CD4-positive, alpha-beta T cell treated with Interleukin-4 for 1 hour (primary cell): Measurements from ENCODE around the gene CEBPG.
A peak's percentile ranks its signal among the peaks of the same experiment; 100 is the strongest.

Experiments
- DNase-seq, 2 donors: peaks; one replicate each; pipeline ENCODE4 v3.0.0-alpha.2; 2020 to 2022

Gene CEBPG

GRCh38 chr19:33408538-33409434 lies 35.3 kb downstream of the CEBPG start:
- no peak for DNase-seq

GRCh38 chr19:33409906-33410685 lies 36.6 kb downstream of the CEBPG start:
- no peak for DNase-seq

DNA sequence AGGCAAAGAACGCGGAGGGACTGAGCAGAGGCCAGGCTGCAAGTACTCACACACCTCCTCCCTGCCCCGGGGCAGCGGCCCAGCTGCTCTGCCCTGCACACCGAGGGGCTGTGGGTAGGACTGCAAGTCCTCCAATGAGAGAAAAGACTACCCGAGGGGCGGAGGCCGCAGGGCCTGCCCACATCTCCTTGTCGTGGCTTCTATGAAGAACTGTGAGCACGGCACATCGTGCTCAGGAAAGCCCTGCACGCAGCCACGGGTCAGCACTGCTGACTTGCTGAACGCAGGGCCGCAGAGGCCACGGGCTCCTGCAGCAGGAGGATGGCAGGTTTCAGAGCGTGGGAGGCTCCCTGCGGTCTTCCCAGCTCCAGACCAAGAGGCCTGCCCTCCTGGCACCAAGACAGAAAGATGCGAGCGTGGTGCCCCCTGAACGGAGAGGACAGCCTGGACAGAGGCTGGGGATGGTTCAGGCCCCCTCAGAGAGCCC lies 37.4 kb downstream of the CEBPG start:
- no peak for DNase-seq

- no peak for DNase-seq
Measured at GRCh38 chr19:33411621-33412180, 38.2 kb downstream of the CEBPG start.

DNA sequence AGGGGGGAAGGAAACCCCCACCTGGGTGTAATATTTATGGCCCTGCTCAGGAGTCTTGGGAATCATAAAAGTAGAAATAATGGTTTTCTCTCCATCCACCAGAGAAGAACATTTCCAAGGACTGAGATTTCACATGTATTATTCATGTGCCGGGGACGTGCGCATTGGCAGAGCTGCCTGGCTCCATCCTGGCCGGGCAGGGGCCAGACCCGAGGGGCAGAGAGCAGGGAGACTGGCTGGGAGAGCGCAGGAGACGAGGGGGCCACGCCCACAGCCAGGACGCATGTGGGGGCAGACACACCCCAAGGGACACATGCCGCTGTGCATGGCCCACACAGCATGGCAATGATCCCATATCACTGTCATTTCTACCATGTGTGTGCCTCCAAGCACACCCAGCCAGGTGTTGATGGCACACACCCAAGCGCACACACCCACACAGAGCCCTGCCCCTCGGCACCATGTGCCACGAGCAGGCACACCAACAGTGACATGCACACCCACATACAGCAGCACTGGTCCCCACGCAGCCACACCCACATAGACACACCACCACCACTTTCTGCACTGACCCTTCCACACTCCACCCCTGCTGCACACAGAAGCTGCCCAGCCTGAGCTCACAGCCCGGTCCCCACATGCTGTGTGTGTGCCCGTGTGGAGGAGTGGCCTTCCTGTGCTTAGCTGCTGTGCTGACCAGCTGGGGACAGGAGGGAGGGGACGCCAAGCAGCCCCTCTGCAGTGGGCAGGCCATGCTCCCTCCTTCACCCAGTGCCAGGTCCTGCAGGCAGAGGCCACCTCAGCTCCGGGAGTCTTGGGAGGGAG lies 39.3 kb downstream of the CEBPG start:
- DNase-seq = no peak

DNA sequence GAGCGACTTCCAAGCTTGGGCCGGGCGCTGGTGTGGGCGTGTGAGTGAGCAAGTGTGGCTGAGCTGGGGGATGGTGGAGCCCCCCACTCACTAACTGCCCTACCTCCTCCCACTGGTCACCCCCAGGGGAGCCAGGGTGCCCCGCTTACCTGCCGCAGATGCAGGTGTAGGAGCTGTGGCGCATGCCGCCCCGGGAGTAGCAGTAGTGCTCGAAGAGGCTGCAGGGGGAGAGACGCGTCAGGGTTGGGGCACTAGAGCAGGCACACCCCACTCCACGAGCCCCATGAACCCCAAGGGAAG lies 39.9 kb downstream of the CEBPG start:
- no peak for DNase-seq

- no peak for DNase-seq
Measured at GRCh38 chr19:33413868-33414666, 40.6 kb downstream of the CEBPG start.

DNA sequence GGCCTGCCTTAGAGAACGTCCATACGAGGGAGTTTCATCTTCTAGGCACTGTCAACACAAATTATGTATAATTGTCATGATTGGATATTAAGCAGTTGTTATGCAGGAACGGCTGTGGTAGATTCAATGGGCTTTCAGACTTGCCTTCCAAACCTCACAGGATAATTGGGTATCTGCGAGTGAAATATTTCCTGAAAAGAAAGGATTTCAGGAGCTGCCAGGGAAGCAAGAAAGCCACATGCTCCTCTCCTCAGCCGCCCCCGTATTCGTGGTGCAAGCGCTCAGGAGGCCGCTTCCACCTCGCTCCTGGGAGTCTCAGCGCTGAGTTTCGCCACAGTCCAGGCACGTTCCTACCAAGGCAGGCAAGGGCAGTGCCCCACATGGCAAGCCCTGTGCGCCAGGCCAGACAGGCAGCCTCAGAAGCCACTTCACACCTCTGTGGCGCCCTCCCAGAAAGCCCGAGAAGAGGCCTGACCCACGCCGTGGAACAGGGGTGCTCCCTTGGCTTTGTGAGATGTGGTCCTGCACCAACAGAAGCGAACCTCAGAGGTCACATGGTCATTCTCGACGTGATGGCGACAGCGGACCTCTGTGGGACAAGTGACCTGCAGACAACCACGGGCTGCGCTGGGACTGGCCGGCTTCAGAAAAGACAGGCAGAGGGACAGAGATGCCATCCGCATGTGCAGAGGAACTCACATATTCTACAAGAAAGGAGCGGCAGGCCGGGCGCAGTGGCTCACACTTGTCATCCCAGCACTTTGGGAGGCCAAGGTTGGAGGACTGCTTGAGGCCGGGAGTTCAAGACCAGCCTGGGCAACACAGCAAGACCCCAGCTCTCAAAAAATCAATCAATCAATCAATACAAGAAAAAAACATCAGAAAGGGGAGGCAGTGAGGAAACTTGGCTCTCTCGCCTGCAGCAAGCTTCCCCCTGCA lies 41.4 kb downstream of the CEBPG start:
- DNase-seq = no peak

DNA sequence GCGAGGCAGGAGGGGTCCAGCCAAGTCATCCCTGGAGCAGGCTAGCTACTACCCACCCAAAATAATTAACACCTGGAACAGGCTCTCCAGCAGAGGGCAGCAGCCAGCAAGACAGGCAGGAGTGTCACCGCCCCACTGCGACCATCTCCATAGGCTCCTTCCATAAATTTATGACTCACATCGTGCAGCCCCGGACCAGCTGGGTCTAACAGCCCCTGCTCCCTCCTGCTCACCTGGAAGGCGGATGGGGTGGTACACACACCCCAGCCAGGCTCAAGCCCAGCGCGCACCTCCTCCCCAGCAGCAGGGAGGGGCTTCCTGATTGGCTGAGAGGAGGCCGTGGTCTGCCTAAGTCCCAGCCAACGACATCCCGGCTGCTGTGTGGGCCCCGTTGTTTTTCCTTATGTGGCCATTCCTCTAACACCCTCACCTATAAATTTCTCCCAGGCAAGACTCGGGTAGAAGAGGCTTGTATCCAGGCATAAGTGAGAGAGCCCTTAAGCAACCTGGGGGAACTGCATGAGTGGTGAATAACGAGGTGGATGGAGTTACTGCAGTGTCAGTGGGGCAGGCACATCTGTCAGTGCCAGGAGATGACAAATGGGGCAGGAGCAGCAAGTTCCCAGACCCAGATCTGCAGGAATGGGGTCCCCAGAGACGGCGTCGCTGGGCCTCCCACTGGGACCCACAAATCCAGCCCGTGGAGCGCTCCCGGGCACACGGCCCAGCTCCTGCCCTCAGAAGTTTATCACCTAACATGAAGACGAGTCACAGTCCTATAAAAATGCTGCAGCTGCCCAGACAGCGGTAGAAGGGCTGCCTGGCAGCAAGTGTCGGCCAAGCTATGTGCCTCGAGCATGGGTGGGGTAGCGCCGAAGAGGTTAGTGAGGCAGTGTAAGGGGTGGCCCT lies 43.1 kb downstream of the CEBPG start:
- peak; percentile 60 to 63 for DNase-seq

DNA sequence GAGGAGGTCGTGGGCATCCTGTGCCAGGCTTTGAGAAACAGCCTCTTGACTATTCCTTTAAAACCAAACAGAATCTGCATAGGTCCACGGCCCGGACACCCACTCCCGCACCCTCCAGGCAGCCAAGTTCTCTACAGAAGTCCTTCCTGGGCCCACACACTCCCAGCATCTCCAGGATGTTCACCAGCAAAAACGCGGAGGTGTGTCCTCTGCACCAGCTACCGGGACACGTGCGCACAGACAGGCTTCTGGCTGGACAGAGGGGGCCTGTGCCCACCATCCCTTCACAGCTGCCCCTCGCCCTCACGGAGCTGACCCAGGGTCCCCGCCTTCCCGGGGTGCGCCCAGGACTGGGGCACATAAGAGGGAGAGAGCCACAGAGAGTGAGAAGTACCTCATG lies 44.2 kb downstream of the CEBPG start:
- no peak for DNase-seq

- DNase-seq = no peak
Measured at GRCh38 chr19:33418461-33418860, 45.0 kb downstream of the CEBPG start.

DNA sequence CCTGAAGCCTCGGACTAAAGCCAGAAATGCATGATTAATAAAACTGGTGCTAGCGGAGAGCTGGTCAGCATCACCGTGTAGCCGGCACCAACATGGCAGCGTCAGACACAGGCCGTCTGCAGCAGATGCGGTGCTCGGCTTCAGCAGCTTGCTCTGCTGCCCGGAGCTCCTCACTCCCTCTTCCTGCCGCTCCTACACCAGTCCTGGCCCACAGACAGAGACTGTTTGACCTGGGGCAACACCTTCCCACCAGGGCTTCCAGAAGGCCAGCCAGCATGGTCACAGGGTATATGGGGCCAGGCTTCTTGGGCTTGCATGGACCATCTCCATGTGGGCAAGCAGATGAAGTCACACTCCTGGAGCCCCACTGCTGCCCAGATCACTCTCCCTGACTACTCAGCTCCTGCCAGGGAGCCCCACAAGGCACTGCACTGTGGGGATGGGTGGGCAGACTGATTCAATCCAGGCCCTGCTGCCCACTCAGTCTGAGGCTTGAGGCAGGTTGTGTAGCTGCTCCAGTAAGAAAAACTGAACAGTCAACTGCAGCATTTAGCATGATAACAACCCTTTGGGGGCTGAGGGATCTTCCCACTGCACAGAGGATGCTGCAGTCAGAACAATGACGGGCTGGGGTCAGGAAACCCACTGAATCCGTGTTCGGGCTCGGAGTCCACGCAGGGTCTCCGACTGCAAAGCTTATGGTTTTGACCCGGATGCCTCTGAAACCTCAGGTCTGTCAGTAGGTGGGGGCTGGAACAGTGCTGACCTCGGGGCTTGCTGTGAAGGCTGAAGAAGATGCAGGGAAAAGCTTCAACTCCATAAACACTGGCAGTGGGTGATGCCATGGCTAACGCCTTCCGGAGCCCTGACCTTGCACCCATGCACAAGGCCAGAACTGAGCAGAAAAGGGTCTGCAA lies 45.6 kb downstream of the CEBPG start:
- DNase-seq = no peak

DNA sequence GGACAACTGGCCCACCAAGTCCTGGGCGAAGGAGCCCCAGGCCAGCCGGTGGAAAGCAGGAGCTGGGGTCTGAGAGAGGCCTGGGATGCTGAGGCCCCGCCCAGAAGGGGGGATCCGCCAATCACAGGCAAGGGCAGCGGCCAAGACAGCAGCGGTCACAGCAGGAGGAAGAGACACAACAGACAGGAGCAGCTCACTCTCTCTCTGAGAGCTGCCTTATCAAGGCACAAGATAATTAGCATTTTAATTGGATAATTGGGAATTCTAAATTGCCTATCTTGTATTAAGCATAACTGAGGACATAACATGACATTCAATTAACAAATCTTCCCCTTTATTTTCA lies 46.2 kb downstream of the CEBPG start:
- no peak for DNase-seq

- no peak for DNase-seq
Measured at GRCh38 chr19:33420821-33421220, 47.3 kb downstream of the CEBPG start.

- DNase-seq = no peak
Measured at GRCh38 chr19:33421368-33421767, 47.9 kb downstream of the CEBPG start.

DNA sequence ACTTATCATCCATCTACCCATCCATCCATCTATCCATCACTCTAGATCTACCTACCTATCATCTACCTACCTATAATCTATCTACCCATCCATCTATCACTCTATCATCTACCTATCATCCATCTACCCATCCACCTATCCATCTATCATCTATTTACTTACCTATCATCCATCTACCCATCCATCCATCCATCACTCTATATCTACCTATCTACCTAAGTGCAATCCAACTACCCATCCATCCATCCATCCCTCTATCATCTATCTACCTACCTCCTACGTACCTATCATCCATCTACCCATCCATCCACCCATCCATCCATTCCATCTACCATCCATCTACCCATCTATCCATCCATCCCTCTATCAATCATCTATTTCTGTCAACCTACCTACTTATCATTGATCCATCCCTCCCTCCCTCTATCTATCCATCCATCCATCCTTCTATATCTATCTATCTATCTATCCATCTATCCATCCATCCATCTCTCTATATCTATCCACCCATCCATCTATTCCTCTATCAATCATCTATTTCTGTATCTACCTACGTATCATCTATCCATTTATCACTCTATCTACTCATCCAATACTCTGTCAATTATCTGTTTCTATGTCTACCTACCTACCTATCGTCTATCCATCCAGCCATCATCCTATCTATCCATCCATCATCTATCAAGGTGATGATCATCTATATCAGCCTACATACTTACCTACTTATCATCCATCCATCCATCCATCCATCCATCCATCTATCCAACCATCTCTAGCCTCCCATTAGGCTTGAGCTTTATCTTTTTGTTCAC lies 49.1 kb downstream of the CEBPG start:
- DNase-seq = no peak

DNA sequence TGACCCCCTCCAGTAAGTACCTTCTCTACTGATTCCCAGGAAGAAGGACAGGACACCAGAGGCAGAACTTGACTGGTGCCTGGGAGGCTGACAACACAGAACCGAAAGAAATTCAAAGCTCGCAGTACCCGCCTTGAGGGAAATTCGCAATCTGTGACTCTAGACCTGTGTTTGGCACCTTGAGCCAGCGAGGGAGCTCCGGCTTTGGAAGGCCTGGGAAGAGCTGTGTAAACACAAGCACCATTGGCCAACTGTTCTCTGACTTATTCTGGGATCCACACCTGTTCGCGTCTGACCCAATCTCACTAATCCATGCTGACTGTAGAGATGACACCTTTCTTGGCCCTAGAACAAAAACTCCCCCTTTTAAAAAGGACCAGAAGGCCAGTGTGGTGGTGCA lies 50.7 kb downstream of the CEBPG start:
- DNase-seq = no peak
